Adrenal gland (tissue), 12 donors: ENCODE data around the gene PPP1R1C. TPM values are rescaled to one million over a fixed set of nuclear protein-coding genes. Genes with fewer than 3 reads are reported as not detected.

ENCODE experiments used
- DNase-seq, 7 donors: peaks; one replicate each; pipeline ENCODE4 v3.0.0-alpha.2; 2019 to 2020
- H3K27ac ChIP-seq, 5 donors: fragments of 200-600 bp; sonication (generic) in 4 of 5; 1 replicate in 3 of 5; 2 replicates in 2 of 5; pipeline versions ENCODE4 v1.5.1 to v1.8.0; 2016 to 2020; ENCODE audit warnings: mild to moderate bottlenecking in 1 of 5
- H3K27me3 ChIP-seq: fragments of 200-600 bp; 2 replicates; pipeline ENCODE4 v1.8.0; 2021
- H3K36me3 ChIP-seq, 2 donors: fragments of 200-600 bp; replicated peaks in 1 of 2; 1 replicate in 1 of 2; 2 replicates in 1 of 2; pipeline versions ENCODE4 v1.5.1 to v1.8.0; 2018 to 2022
- H3K4me1 ChIP-seq, 2 donors: fragments of 200-600 bp; replicated peaks in 1 of 2; 1 replicate in 1 of 2; 2 replicates in 1 of 2; pipeline versions ENCODE4 v1.5.1 to v1.8.0; 2018 to 2021
- H3K4me3 ChIP-seq, 4 donors: fragments of 200-600 bp; sonication (generic) in 3 of 4; one replicate each; pipeline ENCODE4 v1.5.1; 2016 to 2018
- H3K9me3 ChIP-seq, 3 donors: fragments of 200-600 bp; sonication (generic) in 1 of 3; replicated peaks in 1 of 3; 1 replicate in 2 of 3; 2 replicates in 1 of 3; pipeline versions ENCODE4 v1.5.1 to v1.8.0; 2016 to 2021
- CTCF ChIP-seq, 6 experiments: fragments of 450-650 bp in 4 of 6; fragments of 200-600 bp in 2 of 6; sonication (generic) in 1 of 6; IDR thresholded peaks; 1 replicate in 5 of 6; 2 replicates in 1 of 6; pipeline versions ENCODE4 v1.5.1 to v1.8.0; 2016 to 2021; ENCODE audit warnings: antibody characterized with exemption in 6 of 6, mild to moderate bottlenecking in 2 of 6, moderate library complexity in 1 of 6
- POLR2A ChIP-seq, 2 donors: fragments of 450-650 bp; IDR thresholded peaks; one replicate each; pipeline ENCODE4 v1.6.1; 2017; ENCODE audit warnings: antibody characterized with exemption in 2 of 2, mild to moderate bottlenecking in 2 of 2, moderate library complexity in 1 of 2
- WGBS, 4 donors: extraction: QIAGEN DNeasy Blood & Tissue Kit in 2 of 4; methylation state at CpG; one replicate each; pipeline versions ENCODE4 v1.1.5 to v1.1.7; 2013 to 2017; 5-methylcytosine and 5-hydroxymethylcytosine counted together
- intact Hi-C, 2 donors: fragments of 100-400 bp; cut with DNase I; formaldehyde crosslinking; loops; one replicate each; pipeline versions ENCODE4 v1.14.1 to v1.15.0; 2022 to 2023
- polyA plus RNA-seq, 3 donors: library from polyadenylated mRNA; stranded (reverse); fragments of 200-250 nt in 2 of 3; fragments of 350-450 nt in 1 of 3; fragmentation: Illumina TruSeq in 1 of 3; extraction: RNeasy Lipid Tissue Mini Kit (QIAGEN cat#74804) in 1 of 3; gene quantifications; one replicate each; pipeline ENCODE4 v1.2.3, GENCODE V29; 2013 to 2014
- total RNA-seq, 9 donors: library from RNA; depleted of rRNA in 4 of 9; stranded (reverse); fragments of >200 nt in 4 of 9; fragments of 120-200 nt in 1 of 9; fragmentation: NEBNext Ultra II Directional in 1 of 9; extraction: Animal tissue kit (Norgen Biotek cat#: 25700) in 1 of 9; gene quantifications; one replicate each; pipeline versions ENCODE4 v1.1.0 to v1.2.4, GENCODE V29; 2013 to 2023
- donor health status: healthy with polysubstance abuse.
- donor health status: Bipolar disorder and iron deficiency.
- donor health status: DM: yes; HTN: yes; CAD: no.
- donor health status: DM: no; HTN: no; CAD: no.
- donor health status: DM: no; HTN: no; CAD: no.
- donor health status: DM: yes; HTN: yes; CAD: no.

Gene PPP1R1C
- total and polyA plus RNA-seq, 12 donors = 0.29 to 5.9 (median 1.4) TPM; not detected in 3

DNA sequence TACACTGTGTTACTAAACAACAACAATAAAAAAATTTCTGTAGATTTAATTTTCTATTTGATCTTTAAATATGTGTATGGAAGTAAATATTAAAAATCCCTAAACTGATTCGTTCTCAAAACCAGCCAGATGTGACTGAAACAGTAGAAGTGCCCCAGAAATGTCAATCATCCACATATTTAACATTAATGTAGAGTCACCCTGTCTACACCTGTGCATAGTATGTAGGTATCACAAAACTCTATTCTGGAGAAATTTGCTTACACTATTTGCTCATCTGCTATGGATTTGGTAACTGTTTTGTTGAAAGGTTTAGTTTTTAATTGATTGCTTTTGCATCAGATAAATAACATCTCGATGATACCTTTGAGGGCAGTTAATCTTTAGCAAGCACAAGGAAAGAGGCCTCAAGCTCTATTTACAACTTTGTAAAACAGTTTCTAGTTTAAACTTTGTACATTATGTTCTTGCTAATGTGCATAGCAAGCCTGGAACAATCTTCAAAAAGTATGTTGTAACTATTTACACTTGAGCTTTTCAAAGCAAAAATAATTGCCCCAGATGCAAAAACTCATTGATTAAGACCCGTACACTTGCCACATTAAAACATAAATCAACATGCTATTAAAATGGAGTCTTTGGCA lies 76.8 kb downstream of the PPP1R1C start:
- TF ChIP-seq POLR2A (IDR thresholded peaks at IDR 0.05) (no peak), CTCF (IDR thresholded peaks at IDR 0.05) (no peak)
- Histone ChIP-seq H3K9me3 (no peaks in the 10 kb centered on the region), H3K4me3 (no peak overlapping the region), H3K27me3 (no peaks in the 10 kb centered on the region), H3K36me3 (no peaks in the 10 kb centered on the region), H3K27ac (no peak overlapping the region), H3K4me1 (peaks cover 0 to 7% of the 10 kb centered on the region in 2 donors)
- no peak for DNase-seq
- intact Hi-C loops = no loop called here
- WGBS, 4 donors = 65 to 80% (median 75%) methylated on average over 3 of the region's 3 CpGs

GRCh38 chr2:182064019-182064778 lies 78.5 kb downstream of the PPP1R1C start:
- no peak overlapping the region for H3K27ac ChIP-seq
- no peak for DNase-seq
- no peaks in the 10 kb centered on the region for H3K36me3 ChIP-seq
- no peaks in the 10 kb centered on the region for H3K27me3 ChIP-seq
- no peak overlapping the region for H3K4me3 ChIP-seq
- peaks cover 0 to 7% of the 10 kb centered on the region in 2 donors for H3K4me1 ChIP-seq
- no peak for TF ChIP-seq CTCF (IDR thresholded peaks at IDR 0.05)
- no peak for TF ChIP-seq POLR2A (IDR thresholded peaks at IDR 0.05)
- no peaks in the 10 kb centered on the region for H3K9me3 ChIP-seq
- intact Hi-C loops = no loop called here
- WGBS, 4 donors = 79 to 91% (median 88%) methylated on average over 3 of the region's 3 CpGs

DNA sequence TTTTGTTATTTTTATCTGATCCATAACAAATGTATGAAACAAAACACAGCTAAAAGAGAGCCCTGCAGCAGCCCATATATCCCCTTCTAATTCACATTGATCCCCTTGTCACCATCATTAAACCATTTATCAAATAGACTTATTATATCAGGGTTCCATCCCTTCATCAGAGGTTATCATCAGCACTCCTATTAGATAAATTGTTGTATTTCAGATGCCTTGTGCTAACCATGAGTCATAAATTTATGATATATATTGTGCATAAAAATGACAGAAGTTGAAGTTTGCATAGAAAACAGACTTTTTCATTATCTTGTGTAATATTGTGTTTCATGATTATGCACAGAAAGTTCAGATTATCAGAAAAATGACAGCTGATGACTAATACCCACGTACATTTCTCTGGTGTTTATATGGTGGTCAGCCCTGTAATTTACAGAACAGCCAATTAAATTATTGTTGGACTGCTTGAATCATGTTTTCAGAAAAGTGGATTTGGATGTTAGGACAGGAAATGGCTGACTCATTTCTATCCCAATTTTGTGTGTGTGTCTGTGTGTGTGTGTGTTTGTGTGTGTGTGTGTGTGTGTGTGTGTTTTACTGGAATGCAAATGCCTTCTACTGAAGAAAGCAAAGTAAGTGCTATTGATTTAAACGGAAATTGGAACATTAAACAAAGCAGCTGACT lies 80.9 kb downstream of the PPP1R1C start:
- no peaks in the 10 kb centered on the region for H3K36me3 ChIP-seq
- no peak overlapping the region for H3K4me3 ChIP-seq
- H3K4me1 ChIP-seq = peaks cover 0 to 7% of the 10 kb centered on the region in 2 donors
- DNase-seq = no peak
- no peaks in the 10 kb centered on the region for H3K27me3 ChIP-seq
- H3K27ac ChIP-seq = no peak overlapping the region
- no peaks in the 10 kb centered on the region for H3K9me3 ChIP-seq
- TF ChIP-seq CTCF (IDR thresholded peaks at IDR 0.05) (no peak), POLR2A (IDR thresholded peaks at IDR 0.05) (no peak)
- 28 to 49% (median 35%) methylated on average over 2 of the region's 2 CpGs for WGBS, 4 donors
- intact Hi-C loops = no loop called here

- Histone ChIP-seq H3K36me3 (no peaks in the 10 kb centered on the region), H3K27ac (no peak overlapping the region), H3K27me3 (no peaks in the 10 kb centered on the region), H3K4me1 (peaks cover 0 to 7% of the 10 kb centered on the region in 2 donors), H3K4me3 (no peak overlapping the region), H3K9me3 (no peaks in the 10 kb centered on the region)
- TF ChIP-seq POLR2A (IDR thresholded peaks at IDR 0.05) = no peak
- no peak for TF ChIP-seq CTCF (IDR thresholded peaks at IDR 0.05)
- DNase-seq = no peak
- intact Hi-C loops = no loop called here
- 81 to 92% (median 91%) methylated on average over 5 of the region's 5 CpGs for WGBS, 4 donors
Observed at GRCh38 chr2:182067393-182067792, 81.7 kb downstream of the PPP1R1C start.
